ENCODE measurements around the gene GLIS1.

GRCh38 chr1:53524428-53525375 lies 214.3 kb downstream of the GLIS1 start:
- no peak for TF ChIP-seq CTCF (conservative IDR thresholded peaks at IDR 0.05; ENCODE audit: low read length)
- TF ChIP-seq EZH2phosphoT487 (IDR thresholded peaks at IDR 0.05; ENCODE audit: borderline replicate concordance): no peak
